Epithelial cell of prostate (primary cell): ENCODE measurements around the gene WFS1.

ENCODE experiments used
- DNase-seq: peaks from one replicate; pipeline ENCODE4 v3.0.0-alpha.2; 2011; ENCODE audit warnings: low read depth, low spot score
- H3K27ac ChIP-seq: fragments of 450-650 bp; 2 replicates; pipeline ENCODE4 v1.5.1; 2017; ENCODE audit warnings: mild to moderate bottlenecking

WFS1 gene

DNA sequence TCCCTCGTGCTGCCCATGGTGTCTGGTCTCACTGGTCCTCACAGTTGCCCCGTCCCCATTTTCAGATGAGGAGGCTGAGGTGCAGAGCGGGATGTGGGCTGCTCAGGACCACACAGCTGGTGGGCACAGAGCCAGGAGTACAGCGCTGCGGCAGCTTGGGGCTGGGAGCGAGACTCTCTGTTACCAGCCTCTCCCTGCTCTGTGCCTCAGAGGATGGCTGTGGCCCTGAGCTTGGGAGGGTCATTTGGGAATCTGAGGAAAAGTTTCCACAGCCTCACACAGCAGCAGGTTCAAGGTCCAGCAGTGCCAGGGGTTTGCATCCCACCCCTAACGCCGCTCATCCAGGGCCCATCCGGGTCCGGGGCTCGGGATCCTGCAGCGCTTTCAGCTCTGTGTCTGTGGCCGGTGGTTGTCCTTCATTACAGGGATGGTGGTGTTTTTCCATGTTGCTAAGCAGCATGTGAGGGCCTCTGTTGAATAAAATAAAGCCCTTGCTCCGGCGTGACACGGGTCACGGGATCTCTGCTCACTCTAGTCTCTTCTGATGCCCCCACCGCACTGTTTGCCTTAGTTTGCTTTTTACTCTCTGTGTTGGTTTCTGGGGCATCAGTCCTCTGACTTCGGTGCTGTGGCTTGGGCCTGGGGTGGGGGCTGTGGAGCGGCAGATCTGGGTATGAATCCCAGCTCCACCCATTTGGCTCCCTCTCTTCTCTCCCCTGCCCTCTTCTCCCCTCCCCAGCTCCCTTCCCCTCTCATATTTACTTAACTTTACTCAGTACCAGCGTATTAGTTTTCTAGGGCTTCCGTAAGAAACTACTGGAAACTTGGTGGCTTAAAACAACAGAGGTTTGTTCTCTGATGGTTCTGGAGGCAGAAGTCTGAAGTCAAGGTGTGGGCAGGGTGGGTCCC, 6.5 kb downstream of the WFS1 start:
- no peak overlapping the region for H3K27ac ChIP-seq
- DNase-seq, result no peak

DNA sequence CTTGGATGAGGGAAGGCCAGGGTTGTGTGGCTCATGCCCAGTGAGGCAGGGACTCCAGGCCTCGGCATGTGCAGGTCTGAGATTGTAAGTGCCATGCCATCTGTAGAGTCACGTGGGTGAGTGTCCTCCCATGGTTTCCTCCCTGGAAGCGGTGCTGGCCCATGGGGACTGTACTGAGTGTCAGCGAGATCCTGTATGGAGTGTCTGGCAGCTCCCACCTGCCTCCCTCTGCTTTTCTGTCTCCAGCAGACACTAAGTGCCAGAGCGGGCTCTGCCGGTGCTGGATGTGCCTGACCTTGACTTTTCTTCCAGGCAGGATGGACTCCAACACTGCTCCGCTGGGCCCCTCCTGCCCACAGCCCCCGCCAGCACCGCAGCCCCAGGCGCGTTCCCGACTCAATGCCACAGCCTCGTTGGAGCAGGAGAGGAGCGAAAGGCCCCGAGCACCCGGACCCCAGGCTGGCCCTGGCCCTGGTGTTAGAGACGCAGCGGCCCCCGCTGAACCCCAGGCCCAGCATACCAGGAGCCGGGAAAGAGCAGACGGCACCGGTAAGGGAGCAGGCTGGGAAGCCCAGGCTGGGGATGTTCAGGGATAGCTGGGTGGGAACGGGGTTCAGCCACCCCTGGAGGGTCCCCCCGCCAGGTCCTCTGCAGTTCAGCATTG, 7.6 kb downstream of the WFS1 start:
- no peak overlapping the region for H3K27ac ChIP-seq
- no peak for DNase-seq

- DNase-seq, result no peak
- no peak overlapping the region for H3K27ac ChIP-seq
These were observed 8.5 kb downstream of the WFS1 start for GRCh38 chr4:6277935-6278800.

- no peak for DNase-seq
- no peak overlapping the region for H3K27ac ChIP-seq
These were observed 9.1 kb downstream of the WFS1 start for GRCh38 chr4:6278801-6279197.

DNA sequence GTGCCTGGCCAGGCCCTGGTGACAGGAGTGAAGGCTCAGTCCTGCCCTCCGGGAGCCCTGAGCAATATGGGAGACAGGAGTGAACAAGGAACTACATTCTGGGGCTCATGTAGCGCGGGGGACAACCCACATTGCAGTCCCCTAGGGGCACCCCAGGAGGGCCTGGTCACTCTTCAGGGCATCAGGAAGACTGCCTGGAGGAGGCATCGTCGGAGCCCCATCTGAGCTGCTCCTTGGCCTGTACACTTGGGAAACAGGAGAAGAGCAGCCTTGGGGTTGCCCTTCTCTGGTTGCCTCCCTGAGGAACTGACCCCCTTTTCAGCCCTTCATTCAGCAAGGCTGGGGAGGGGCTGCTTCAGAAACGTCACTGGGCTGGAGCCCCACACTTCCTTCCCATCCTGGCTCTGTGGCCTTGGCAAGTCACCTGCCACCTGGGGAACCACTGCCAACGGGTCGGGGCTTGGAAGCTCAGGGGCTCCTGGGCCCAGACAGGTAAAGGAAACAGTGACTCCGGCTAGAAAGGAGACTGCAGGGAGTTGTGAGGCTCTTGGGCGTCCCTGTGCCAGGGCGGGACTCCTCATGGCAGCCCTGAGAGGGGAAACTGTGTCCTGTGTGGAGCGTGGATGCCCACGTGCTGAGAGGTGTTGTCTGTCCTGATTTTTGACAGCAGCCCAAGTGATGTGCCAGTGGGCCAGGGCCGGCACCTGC, 10.1 kb downstream of the WFS1 start:
- H3K27ac ChIP-seq, result no peak overlapping the region
- DNase-seq, result no peak

- no peak overlapping the region for H3K27ac ChIP-seq
- no peak for DNase-seq
These were observed 10.8 kb downstream of the WFS1 start for GRCh38 chr4:6280365-6280996.

DNA sequence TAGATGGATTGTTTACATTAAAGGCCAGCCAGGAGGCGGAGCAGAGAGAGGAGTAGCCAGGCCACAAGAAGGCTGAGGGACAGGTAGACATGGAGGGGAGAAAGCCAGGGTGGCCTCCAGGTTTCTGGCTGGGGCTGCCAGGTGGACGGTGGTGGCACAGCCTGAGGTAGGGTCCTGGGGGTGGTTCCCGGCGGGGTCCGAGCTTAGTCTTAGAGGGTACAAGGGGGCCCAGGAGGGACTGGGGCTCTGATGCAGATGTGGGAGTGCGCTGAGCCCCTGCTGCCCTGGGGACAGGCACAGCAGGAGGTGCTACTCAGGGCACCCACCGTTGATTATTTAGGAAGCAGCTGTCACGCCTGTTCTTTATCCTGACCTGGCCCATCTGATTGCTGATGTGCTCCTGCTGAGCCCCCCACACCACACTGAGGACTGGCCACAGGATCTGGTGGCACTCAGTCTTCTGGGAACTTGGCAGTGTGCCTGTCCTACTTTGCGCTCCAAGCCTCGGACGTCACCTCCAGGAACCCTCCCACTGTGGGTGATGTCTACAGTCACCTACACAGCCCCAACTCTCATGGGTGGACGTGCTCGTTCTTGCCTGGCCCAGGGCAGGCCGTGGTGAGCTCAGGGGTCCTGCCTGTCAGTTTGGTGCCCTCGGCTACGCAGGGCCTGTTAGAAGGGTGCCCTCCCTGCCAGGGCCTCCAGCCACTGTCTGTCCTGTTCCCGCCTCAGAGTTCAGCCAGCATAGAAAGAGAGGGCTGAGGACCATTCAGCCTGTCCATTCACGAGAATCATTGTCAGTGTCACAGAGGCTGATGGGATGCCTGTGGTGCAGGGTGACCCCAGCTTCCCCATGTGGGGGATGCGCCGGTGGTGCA, 12.0 kb downstream of the WFS1 start:
- H3K27ac ChIP-seq, result no peak overlapping the region
- DNase-seq, result no peak

- no peak for DNase-seq
- H3K27ac ChIP-seq, result no peak overlapping the region
These were observed 12.7 kb downstream of the WFS1 start for GRCh38 chr4:6282314-6282771.

DNA sequence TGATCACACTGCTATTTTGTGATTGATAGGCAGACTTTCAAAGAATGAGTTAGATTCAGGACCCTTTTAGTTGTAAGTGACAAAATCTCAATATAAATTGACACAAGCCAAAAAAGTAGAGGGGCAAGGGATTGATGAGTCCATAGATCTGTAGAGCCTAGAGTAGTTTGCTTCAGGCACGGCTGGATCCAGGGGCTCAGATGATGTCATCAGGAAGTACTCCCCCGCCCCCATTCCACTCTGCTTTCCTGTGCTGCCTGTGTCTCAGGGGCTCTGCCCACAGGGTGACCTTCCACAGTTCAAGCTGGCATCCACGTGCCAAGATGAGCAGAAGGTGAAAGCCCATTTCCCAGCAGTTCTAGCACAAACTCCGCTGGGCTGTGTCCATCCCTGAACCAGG, 13.6 kb downstream of the WFS1 start:
- no peak for DNase-seq
- no peak overlapping the region for H3K27ac ChIP-seq

DNA sequence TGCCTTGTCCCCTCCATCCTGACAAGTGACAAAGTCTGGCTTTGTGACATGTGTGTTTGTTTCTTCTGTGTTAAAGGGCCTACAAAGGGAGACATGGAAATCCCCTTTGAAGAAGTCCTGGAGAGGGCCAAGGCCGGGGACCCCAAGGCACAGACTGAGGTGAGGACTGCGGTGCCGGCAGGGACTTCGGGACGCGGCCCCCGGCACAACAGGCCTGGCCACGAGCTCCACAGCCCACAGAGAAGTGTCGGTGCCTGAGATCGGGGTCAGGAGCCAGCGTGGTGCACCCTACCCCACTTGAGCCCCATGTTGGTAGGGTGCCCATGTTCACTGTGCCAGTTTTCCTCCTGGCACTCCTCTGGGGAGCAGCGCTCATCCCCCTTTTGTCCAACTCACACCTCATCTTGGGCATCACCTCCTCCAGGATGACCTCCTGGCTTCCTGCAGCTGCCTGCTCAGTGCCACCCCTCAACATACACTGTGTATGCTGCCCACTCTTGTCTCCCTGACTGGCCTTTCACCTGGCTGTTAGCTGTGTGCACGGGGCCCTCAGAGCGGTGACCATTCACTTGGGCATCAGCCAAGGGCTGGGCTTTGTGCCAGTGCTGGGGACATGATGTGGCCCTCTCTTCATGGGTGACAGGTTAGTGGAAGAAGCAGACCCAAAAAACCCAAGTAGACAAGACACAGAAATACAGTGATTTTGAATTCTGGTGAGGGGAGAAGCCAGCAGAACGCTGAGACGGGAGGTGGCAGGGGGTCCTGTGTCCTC, 17.6 kb downstream of the WFS1 start:
- no peak overlapping the region for H3K27ac ChIP-seq

GRCh38 chr4:6288342-6288741, 18.7 kb downstream of the WFS1 start:
- no peak overlapping the region for H3K27ac ChIP-seq
- no peak for DNase-seq

More for the DNA sequence above, 17.6 kb downstream of the WFS1 start:
- DNase-seq, result no peak

DNA sequence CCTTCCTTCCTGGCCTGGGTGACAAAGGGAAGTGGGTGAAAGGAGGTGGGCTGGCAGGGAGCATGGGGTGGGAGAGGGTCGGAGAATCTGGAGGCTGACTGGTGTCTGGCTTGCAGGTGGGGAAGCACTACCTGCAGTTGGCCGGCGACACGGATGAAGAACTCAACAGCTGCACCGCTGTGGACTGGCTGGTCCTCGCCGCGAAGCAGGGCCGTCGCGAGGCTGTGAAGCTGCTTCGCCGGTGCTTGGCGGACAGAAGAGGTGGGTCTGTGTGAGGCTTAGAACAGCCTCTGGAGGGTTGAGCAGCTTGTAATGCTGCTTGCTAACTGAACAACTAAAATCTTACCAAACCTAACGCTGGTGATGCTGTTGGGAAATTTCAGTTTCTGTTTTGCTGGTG, 19.2 kb downstream of the WFS1 start:
- no peak overlapping the region for H3K27ac ChIP-seq

DNA sequence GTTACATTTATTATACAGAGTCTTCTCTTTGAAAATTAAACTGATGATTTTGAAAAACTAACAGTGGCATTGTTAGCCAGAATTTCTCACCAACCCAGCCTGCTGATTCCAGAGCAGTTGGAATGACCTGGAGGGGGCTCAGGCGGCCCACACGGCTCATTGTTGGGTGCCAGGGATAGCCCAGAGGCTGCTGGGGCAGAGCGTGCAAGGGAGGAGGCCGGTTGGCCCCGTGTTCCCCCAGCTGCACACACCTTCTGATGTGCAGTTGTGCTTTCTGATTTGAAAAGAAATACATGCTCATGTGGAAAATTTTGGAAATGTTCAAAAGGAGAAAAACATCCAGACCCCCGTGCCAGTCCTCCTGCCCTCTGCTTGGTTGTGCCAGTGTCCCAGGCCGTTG, 20.6 kb downstream of the WFS1 start:
- DNase-seq, result no peak

More for the DNA sequence above, 19.2 kb downstream of the WFS1 start:
- no peak for DNase-seq

DNA sequence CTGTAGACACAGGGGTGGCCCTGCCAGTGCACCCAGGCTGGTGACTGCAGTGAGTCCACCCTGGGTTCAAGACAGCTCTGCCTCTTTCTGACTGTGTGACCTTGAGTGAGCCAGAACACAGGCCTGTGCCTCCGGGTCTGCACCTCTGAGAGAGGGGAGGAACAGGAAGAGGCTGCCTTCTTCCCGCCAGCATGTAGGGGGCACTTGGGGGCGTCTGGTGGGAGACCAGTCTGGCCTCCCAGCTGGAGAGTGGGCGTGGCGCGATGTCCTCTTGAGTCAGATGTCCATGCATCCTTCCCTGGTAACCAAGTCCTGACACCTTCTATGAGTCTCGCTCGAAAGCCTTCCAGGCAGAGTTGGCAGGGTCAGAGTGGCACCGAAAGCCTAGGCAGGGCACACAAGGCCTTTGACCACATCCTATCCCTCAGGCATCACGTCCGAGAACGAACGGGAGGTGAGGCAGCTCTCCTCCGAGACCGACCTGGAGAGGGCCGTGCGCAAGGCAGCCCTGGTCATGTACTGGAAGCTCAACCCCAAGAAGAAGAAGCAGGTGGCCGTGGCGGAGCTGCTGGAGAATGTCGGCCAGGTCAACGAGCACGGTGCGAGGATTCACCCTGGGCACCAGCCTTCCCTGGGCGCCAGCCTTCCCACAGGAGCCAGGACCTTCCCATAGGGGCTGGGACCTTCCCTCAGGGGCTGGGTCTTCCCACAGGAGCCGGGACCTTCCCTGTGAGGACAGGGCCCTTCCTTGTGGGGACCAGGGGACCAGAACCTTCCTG, 21.3 kb downstream of the WFS1 start:
- no peak overlapping the region for H3K27ac ChIP-seq
- no peak for DNase-seq

More for the DNA sequence above, 20.6 kb downstream of the WFS1 start:
- H3K27ac ChIP-seq, result no peak overlapping the region

- DNase-seq, result no peak
- H3K27ac ChIP-seq, result no peak overlapping the region
These were observed 22.2 kb downstream of the WFS1 start for GRCh38 chr4:6291784-6292297.

DNA sequence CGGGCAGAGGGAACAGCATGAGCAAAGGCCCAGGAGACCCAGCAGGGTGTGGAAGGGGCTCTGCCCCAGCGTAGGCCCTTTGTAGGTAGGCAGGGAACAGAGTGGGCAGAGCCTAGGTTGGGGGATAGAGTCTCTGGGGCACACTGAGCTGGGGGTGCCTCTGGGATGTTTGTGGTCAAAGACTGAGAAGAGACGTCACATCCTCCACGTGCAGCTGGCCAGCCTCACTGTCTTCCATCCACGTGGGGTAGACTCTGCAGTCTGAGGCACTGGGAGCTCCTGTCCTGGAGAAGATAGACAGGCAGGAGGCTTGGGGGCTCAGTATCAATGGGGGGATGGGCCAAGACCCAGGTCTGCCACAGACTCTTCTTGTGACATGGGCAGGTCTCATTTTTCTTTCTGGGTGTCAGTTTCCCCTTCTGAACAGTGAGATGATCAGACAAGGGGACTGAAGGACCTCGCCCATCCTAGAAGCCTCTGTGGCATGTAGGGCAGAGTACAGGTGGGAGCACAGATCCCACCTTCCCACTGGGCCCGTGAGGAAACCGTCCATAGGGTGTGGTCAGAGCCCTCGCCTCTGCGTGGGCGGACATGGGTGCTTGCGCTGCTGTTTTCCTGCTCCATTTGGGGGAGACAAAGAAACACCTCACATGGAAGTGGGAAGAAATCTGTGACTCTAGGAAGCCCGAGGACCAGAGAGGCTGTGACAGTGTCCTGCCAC, 22.9 kb downstream of the WFS1 start:
- H3K27ac ChIP-seq, result no peak overlapping the region
- DNase-seq, result no peak
